K562 (cell line): ENCODE results near the gene PUS10. TPM values are rescaled to one million over a fixed set of nuclear protein-coding genes. Genes with fewer than 3 reads are reported as not detected.

Source experiments
- ATAC-seq: fragments of 200-7000 bp; cut with Tn5 transposase; 3 replicates; pipeline ENCODE4 v1.9.1; 2020; ENCODE audit warnings: moderate library complexity
- BruUV-seq: library from RNA; stranded (reverse); fragments of 400-500 nt; replicated peaks from 2 replicates; lab custom pipeline; 2021; lab: Mats Ljungman, UMichigan
- CTCF ChIA-PET: fragments of 300-600 bp; formaldehyde crosslinking; extraction: SDS; loops from one replicate; lab custom pipeline; 2021; ENCODE audit warnings: low intra/inter-chr PET ratio; lab: Yijun Ruan, JAX
- POLR2A ChIA-PET: fragments of 300-600, 350-650 bp; sonication (Branson Sonifier 250); formaldehyde crosslinking; extraction: SDS; loops from one replicate; lab custom pipeline; 2021; ENCODE audit warnings: antibody characterized with exemption, inconsistent platforms; lab: Yijun Ruan, JAX
- DNase-seq, 4 experiments: peaks; one replicate each; pipeline versions ENCODE4 v3.0.0 to v3.0.0-alpha.2; 2011 to 2018; ENCODE audit warnings: low spot score in 3 of 4, mixed read lengths in 3 of 4; ENCODE audit errors: extremely low read depth in 1 of 4
- FAIRE-seq: peaks from 2 replicates; lab custom pipeline; 2011; peaks lifted over from hg19 to GRCh38; lab: Jason Lieb, UNC
- H2AFZ ChIP-seq: 2 replicates; pipeline ENCODE4 v1.6.0; 2011; ENCODE audit warnings: low read depth, low read length, control low read depth, inconsistent platforms
- H3K27ac ChIP-seq: fragments of 200-600 bp; 3 replicates; pipeline ENCODE4 v1.8.0; 2011; ENCODE audit warnings: low read depth, mild to moderate bottlenecking, control low read depth, inconsistent platforms, low read length, moderate library complexity, mixed read lengths; ENCODE audit errors: extremely low read depth
- H3K27me3 ChIP-seq, 2 experiments: fragments of 300-600 bp in 1 of 2; 2 replicates in 1 of 2; 3 replicates in 1 of 2; pipeline versions ENCODE4 v1.6.0 to v1.8.0; 2011; ENCODE audit warnings: inconsistent platforms in 2 of 2, low read length in 2 of 2, mild to moderate bottlenecking in 1 of 2, mixed read lengths in 1 of 2, moderate library complexity in 1 of 2; ENCODE audit not compliant: control insufficient read depth in 2 of 2, insufficient read depth in 2 of 2
- H3K36me3 ChIP-seq: fragments of 300-600 bp; 3 replicates; pipeline ENCODE4 v1.8.0; 2011; ENCODE audit warnings: mild to moderate bottlenecking, low read length, inconsistent platforms; ENCODE audit not compliant: control insufficient read depth, insufficient read depth
- H3K4me1 ChIP-seq, 2 experiments: fragments of 200-600 bp in 1 of 2; replicated peaks in 1 of 2; 2 replicates in 1 of 2; 3 replicates in 1 of 2; pipeline versions ENCODE4 v1.5.1 to v1.8.0; 2011; ENCODE audit warnings: inconsistent platforms in 2 of 2, low read length in 2 of 2, mild to moderate bottlenecking in 1 of 2, mixed read lengths in 1 of 2, moderate library complexity in 1 of 2; ENCODE audit not compliant: control insufficient read depth in 2 of 2, insufficient read depth in 2 of 2
- H3K4me2 ChIP-seq: 2 replicates; pipeline ENCODE4 v1.6.1; 2011; ENCODE audit warnings: low read length, control low read depth, inconsistent platforms, mixed read lengths; ENCODE audit not compliant: insufficient read depth
- H3K4me3 ChIP-seq: fragments of 200-600 bp; sonication (generic), shearing (Covaris generic); 2 replicates; pipeline ENCODE4 v1.5.1; 2016; ENCODE audit warnings: control low read depth, inconsistent platforms
- H3K79me2 ChIP-seq: fragments of 200-600 bp; 3 replicates; pipeline ENCODE4 v1.8.0; 2011; ENCODE audit warnings: low read length, inconsistent platforms; ENCODE audit not compliant: control insufficient read depth, insufficient read depth
- H3K9ac ChIP-seq, 2 experiments: 2 replicates each; pipeline versions ENCODE4 v1.6.0 to v1.6.1; 2011; ENCODE audit warnings: low read depth in 2 of 2, low read length in 2 of 2, control low read depth in 1 of 2, inconsistent platforms in 1 of 2, mild to moderate bottlenecking in 1 of 2, mixed read lengths in 1 of 2; ENCODE audit not compliant: insufficient read depth in 1 of 2
- H3K9me1 ChIP-seq: one replicate; pipeline ENCODE4 v1.6.0; 2011; ENCODE audit warnings: inconsistent platforms, mild to moderate bottlenecking, low read length, moderate library complexity; ENCODE audit not compliant: control insufficient read depth, insufficient read depth
- H3K9me3 ChIP-seq: replicated peaks from 2 replicates; pipeline ENCODE4 v1.5.1; 2011; ENCODE audit warnings: low read depth, low read length, inconsistent platforms; ENCODE audit not compliant: control insufficient read depth, insufficient read depth
- H4K20me1 ChIP-seq: replicated peaks from 2 replicates; pipeline ENCODE4 v1.6.1; 2011; ENCODE audit warnings: low read length, inconsistent platforms, mixed read lengths; ENCODE audit not compliant: control insufficient read depth, insufficient read depth
- BDP1 ChIP-seq: IDR thresholded peaks from 3 replicates; pipeline ENCODE4 v1.6.1; 2011; ENCODE audit not compliant: insufficient read length, insufficient read depth
- HBP1 ChIP-seq: fragments of 450-650 bp; formaldehyde crosslinking; IDR thresholded peaks from 2 replicates; pipeline ENCODE4 v1.4.0; 2022; ENCODE audit warnings: missing genetic modification characterization
- HDAC2 ChIP-seq: fragments of 450-650 bp; IDR thresholded peaks from 2 replicates; pipeline ENCODE4 v1.6.1; 2016; ENCODE audit warnings: mild to moderate bottlenecking
- KAT7 ChIP-seq: sonication (generic); formaldehyde crosslinking; IDR thresholded peaks from 2 replicates; pipeline ENCODE4 v1.8.0; 2022; ENCODE audit warnings: missing genetic modification reagents, mild to moderate bottlenecking, borderline replicate concordance
- KDM4B ChIP-seq, 2 experiments: fragments of 450-650 bp in 1 of 2; sonication (generic) in 1 of 2; IDR thresholded peaks; 2 replicates each; pipeline ENCODE4 v1.6.1; 2016 to 2017; ENCODE audit warnings: borderline replicate concordance in 2 of 2, antibody characterized with exemption in 1 of 2, low read depth in 1 of 2, mild to moderate bottlenecking in 1 of 2
- NFE2 ChIP-seq: IDR thresholded peaks from 2 replicates; pipeline ENCODE4 v1.6.1; 2014; ENCODE audit warnings: antibody characterized with exemption, low read depth
- RBM22 ChIP-seq: fragments of 200-400 bp; formaldehyde crosslinking; IDR thresholded peaks from 2 replicates; pipeline ENCODE4 v1.6.1; 2018; ENCODE audit warnings: low read length, low read depth; ENCODE audit not compliant: poor library complexity, severe bottlenecking
- SIX5 ChIP-seq, 2 experiments: IDR thresholded peaks; 2 replicates each; pipeline ENCODE4 v1.6.1; 2011; ENCODE audit warnings: low read length in 2 of 2, borderline replicate concordance in 1 of 2, low read depth in 1 of 2, mild to moderate bottlenecking in 1 of 2, moderate library complexity in 1 of 2; ENCODE audit not compliant: insufficient read depth in 1 of 2
- SNIP1 ChIP-seq: fragments of 450-650 bp; IDR thresholded peaks from 2 replicates; pipeline ENCODE4 v1.7.1; 2017; ENCODE audit warnings: low read depth, mild to moderate bottlenecking
- TAF7 ChIP-seq: fragments of 450-650 bp; IDR thresholded peaks from 2 replicates; pipeline ENCODE4 v1.6.1; 2016; ENCODE audit warnings: missing genetic modification characterization, missing compliant biosample characterization
- ZNF395 ChIP-seq: fragments of 200-800 bp; sonication (Bioruptor generic); IDR thresholded peaks from 2 replicates; pipeline ENCODE4 v1.6.1; 2017; ENCODE audit warnings: missing genetic modification characterization, missing compliant biosample characterization
- WGBS: fragments of 100-300 bp; shearing (Covaris generic); methylation state at CpG from one replicate; pipeline ENCODE4 v1.1.6; 2016; ENCODE audit warnings: low coverage, mixed read lengths; ENCODE audit not compliant: insufficient coverage; ENCODE audit errors: missing lambda C conversion rate; 5-methylcytosine and 5-hydroxymethylcytosine counted together
- in situ Hi-C: fragments of 300-500 bp; cut with MboI; formaldehyde crosslinking; loops from 4 replicates; pipeline ENCODE4 v1.15.0; 2018; ENCODE audit warnings: inconsistent platforms, mixed read lengths
- intact Hi-C: fragments of 100-400 bp; cut with micrococcal nuclease; formaldehyde crosslinking; loops from 2 replicates; pipeline ENCODE4 v1.14.2; 2022
- polyA plus RNA-seq, 8 experiments: library from polyadenylated mRNA; depleted of rRNA in 4 of 8; stranded (reverse) in 5 of 8; unstranded in 3 of 8; fragments of >200 nt; fragmentation: Nextera tagmentation in 2 of 8; fragmentation: Illumina TruSeq in 1 of 8; extraction: Ambion mirVana in 2 of 8; extraction: Trizol in 1 of 8; gene quantifications; 2 replicates each; pipeline versions ENCODE4 v1.2.1 to v1.2.3, GENCODE V29; 2011 to 2014; ENCODE audit warnings: inconsistent platforms in 1 of 8, missing spikeins in 1 of 8
- total RNA-seq, 7 experiments: library from RNA; depleted of rRNA in 6 of 7; stranded (reverse); fragments of >200 nt in 6 of 7; fragmentation: Illumina TruSeq in 2 of 7; extraction: Trizol in 2 of 7; gene quantifications; 2 replicates each; pipeline versions ENCODE4 v1.2.1 to v1.2.3, GENCODE V29; 2011 to 2021; ENCODE audit warnings: low replicate concordance in 1 of 7

The PUS10 gene
- total and polyA plus RNA-seq, 9 of the 15 experiments (the other 6 are each of a cell fraction or from before 2014, with no cell fraction given) = 5.0 to 10.7 (median 7.6) TPM

DNA sequence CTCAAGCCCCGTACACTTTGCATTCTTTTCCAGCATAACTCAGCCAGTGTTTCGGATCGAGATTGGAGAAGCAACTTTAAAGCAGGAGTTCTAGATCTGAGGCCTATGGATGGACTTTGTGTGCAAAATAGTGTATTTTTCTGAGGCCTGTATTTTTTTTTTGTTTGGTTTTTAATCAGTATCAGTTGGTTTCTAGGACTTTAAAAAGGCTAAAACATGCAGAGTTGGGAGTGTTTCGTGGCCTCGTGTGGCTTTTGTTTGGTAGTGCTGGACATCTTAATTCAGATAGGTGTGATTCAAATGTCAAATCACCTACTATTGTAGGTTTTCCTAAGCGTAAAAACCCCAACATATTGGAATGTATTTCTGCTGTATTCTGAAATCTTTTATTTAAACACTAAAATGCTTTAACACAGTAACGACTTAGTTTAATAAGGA, 282 bp upstream of the PUS10 start (continued):
- TF ChIP-seq HBP1 (CRISPR knock-in tag) (no peak), BDP1 (no peak)
- TF ChIP-seq, all 486 proteins: peak for 4

DNA sequence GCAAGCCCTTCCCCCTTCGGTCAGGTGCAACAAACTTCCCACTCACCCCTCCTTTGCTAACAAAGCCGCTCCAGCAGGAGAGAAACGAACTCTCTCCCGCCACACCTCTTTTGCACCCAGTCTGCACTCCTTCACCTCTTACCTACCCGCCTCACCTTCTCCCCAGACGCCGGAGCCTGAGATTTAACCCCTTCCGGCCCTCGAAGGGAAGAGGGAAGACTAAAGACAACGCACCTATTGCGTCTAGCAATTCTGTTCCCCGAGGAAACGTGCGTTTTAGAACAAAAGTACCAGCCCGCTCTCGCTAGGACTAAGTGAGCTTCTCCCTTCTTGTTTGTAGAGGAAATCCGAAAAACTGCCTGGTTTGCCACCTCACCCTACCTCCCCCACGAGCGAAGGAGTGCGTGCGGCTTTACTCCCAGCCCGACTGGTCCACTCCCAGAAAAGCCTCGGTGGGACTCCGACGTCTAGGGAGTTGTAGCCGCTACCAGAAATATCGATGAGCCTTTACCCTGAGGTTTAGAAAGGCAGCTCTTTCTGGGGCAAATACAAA, 976 bp downstream of the PUS10 start:
- POLR2A ChIA-PET = interaction anchor here (0.6 to 1.8 kb wide), 6 partner anchors 14 to 664 kb away, joined by 3 to 5 read pairs (median 3); no protein-coding TSS in a partner anchor
- CTCF ChIA-PET = no interaction called here
- under 1% methylated on average over 27 of the region's 27 CpGs for WGBS
- TF ChIP-seq ZNF395 (CRISPR knock-in tag) = peak; percentile 82
- TF ChIP-seq NFE2 = 0 out of 2 replicates have a peak, but pooled peaks have one; percentile 34
- TF ChIP-seq KAT7 (CRISPR knock-in tag) = 0 out of 2 replicates have a peak, but pooled peaks have one; percentile 6
- no peak for TF ChIP-seq RBM22
- peak; percentile 61 to 76 for TF ChIP-seq SIX5 (IDR thresholded peaks at IDR 0.05; ENCODE audit: borderline replicate concordance in 1 of 2, insufficient read depth in 1 of 2, low read depth in 1 of 2, low read length in 2 of 2)
- TF ChIP-seq TAF7 (tag) = peak; percentile 63
- peak; percentile 95 for TF ChIP-seq HDAC2
- TF ChIP-seq KDM4B (IDR thresholded peaks at IDR 0.05; ENCODE audit: borderline replicate concordance in 2 of 2, low read depth in 1 of 2) = peak in 1 of 2 experiments; percentile 36; a peak in 1 of 4 replicates
- peak; percentile 58 for TF ChIP-seq SNIP1

More for the DNA sequence above, 976 bp downstream of the PUS10 start:
- intact Hi-C loops (loop anchor here (1.0 to 5.0 kb wide), 3 partner anchors 26 to 160 kb away; partner anchors contain the start of gene SANBR), in situ Hi-C loops (no loop called here)
- H3K4me3 ChIP-seq = peak overlapping the region; percentile 90
- H2AFZ ChIP-seq = peak overlapping the region; percentile 100
- FAIRE-seq (peak; percentile 79), ATAC-seq (peak; percentile 80), DNase-seq (peak; percentile 76 to 87 (median 79))
- no TSS peak for BruUV-seq
- peak overlapping the region; percentile 99 for H3K27ac ChIP-seq
- peaks cover 0 to 4% of the 10 kb centered on the region in 2 experiments; a peak in 2 of 5 replicates for H3K4me1 ChIP-seq
- H4K20me1 ChIP-seq = no peaks in the 10 kb centered on the region
- H3K9me1 ChIP-seq = no peaks in the 10 kb centered on the region
- peak overlapping the region; percentile 98 for H3K4me2 ChIP-seq
- no peaks in the 10 kb centered on the region for H3K9me3 ChIP-seq
- H3K27me3 ChIP-seq = no peaks in the 10 kb centered on the region
- H3K79me2 ChIP-seq = peaks cover 54% of the 10 kb centered on the region
- H3K36me3 ChIP-seq = peaks cover 13% of the 10 kb centered on the region; the same call in 1 of the 3 replicates
- H3K9ac ChIP-seq = peak overlapping the region; percentile 94 to 97
